Fibroblast of the conjunctiva (primary cell): ENCODE data around the gene ORC1.

Experiments
- DNase-seq: peaks from one replicate; pipeline ENCODE4 v3.0.0-alpha.2; 2010; ENCODE audit warnings: low read depth

Gene ORC1

DNA sequence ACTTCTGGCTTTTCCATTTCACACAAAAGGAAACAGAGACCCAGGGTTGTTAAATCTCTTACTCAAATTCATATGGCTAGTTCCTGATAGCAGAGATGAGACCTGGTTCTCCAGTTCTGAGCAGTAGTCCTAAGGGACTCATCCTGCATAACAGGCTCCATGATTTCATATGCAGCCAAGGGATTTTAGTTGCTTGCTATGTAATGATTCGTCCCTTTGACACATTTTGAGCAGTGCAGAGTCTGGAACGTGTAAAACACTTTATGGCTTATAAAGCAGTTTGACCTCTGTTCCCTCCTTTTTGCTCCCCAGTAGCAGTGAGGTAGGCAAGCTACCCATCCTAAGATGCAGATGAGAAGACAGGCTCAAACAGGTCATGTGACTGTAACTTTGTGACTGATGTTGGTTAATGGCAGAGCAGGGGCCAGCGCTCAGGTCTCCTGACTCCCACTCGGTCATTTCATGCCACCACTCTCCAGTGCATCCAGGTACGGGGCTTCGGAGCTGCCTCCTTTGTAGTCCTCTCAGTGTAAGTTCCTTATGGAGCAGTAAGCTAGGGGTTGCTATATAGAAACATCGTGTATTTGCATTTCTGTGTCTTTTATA lies 62.5 kb downstream of the ORC1 start:
- DNase-seq: no peak

DNA sequence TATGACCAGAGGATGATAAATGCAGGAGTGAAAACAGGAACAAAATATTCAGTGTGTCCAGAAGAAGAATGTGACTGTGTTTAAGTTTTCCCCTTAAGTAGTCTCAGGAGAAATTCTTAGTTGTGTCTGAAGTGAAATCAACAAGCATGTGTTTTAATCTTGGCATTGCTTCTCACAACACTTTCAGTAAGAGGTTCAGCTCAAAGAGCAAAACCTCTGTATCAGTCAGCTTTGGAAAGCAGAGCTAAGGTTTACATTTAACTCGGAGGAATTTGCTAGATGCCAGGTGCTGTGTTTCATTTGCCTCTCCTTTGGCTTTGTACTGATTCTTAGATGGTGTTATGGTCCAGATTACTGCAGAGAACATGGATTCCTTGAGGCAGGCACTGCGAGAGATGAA lies 66.8 kb downstream of the ORC1 start:
- DNase-seq: no peak

DNA sequence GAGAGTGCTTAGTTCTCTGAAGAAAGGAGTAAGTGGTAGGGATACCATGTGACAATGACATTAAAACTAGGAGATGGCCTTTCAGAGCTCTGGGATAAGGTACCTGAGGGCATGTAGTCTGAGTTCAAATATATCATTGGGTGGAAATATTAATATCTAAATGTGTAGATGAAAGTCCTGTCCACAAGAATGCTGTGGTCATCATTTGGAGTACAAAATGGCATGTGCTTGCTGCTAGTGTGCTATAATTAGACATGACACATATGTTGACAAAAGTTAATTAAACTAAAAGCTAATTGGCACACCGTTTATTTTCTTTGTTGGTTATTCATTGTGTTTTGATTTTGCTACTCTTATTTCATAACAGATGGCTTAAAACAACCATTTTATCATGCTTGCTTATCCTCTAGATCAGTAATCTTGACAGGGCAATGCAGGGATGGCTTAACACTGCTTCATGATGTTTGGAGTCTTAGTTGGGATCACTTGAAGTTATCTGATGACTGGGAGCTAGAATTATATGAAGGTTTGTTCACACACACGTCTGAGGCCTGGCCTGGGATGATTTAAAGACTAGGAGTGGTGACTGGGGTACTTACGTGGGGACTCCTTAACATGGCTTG lies 69.2 kb downstream of the ORC1 start:
- no peak for DNase-seq

DNA sequence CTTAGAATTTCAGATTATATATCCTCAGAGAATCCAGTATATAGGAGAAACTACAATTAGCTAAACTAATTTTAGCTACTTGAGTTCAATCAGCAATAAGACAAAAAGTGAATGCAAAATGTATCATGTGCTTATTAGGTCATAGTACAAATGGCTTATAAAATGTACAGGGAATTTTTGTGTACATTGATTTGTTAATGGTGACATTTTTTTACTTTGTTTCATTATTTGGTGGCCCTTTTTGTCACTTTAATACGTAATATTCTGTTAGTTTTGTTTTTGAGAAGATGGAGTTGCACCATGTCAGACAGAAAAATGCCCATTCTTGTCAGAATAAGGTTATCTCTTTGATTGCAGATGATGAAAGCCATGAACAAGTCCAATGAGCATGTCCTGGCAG lies 71.8 kb downstream of the ORC1 start:
- no peak for DNase-seq

DNA sequence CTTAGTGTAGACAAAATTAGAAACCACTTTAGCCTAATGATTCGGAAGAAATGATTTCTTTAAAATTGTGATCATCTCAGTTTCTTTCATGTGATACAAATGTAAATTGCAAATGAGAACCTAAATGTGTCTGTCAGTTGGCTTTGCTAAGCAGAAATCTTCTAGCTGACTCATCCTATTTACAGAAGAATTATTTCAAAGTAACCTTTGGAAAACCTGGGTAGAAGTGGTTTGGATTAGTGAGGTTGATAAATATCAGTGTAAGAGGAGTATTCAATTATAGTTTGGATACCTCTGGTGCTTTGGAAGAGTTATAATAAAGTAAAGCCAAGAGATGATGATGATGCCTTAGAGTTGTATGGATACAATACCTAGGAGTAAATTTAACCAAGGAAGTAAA lies 75.6 kb downstream of the ORC1 start:
- no peak for DNase-seq

DNA sequence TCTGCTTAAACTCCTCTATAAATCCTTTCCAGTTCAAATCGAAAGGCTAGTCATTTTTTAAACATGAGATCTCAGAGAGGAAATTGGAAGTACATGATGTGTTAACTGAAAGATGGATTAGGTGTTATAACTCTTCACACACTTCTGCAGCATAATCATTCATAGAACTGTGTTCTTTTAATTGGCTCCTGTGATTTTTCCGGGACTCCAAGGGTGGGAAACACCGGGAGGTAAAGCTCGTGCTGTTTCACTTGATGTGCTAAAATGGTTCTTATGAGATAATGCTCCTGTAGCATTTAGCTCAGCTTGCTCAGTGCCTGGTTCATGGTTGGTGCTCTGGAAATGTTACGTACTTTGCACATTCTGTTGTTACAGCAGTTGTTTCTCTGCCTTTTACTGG lies 78.4 kb downstream of the ORC1 start:
- DNase-seq: no peak

DNA sequence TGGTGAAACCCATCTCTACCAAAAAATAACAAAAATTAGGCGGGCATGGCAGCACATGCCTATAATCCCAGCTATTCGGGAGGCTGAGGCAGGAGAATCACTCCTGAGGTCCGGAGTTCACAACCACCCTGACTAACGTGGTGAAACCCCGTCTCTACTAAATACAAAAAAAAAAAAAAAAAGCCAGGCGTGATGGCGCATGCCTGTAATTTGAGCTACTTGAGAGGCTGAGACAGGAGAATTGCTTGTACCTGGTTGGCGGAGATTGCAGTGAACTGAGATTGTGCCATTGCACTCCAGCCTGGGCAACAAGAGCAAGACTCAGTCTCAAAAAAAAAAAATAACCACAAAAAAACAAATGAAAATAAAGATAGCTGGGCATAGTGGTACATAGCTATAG lies 80.5 kb downstream of the ORC1 start:
- DNase-seq: no peak
